Measurements from ENCODE around the gene KLHL20.

The KLHL20 gene

GRCh38 chr1:173832748-173833147, 118.0 kb downstream of the KLHL20 start:
- no peak for DNase-seq (ENCODE audit: low read depth, low spot score)
